Smooth muscle cell (in vitro differentiated cells): Measurements from ENCODE around the gene CCBE1. TPM values are rescaled to one million over a fixed set of nuclear protein-coding genes. Genes with fewer than 3 reads are reported as not detected.

ENCODE experiments used
- DNase-seq: peaks from one replicate; lab custom pipeline; 2025; ENCODE audit not compliant: unreplicated experiment; lab: John Stamatoyannopoulos, UW
- H2AFZ ChIP-seq: fragments of 200-600 bp; sonication (generic); 2 replicates; pipeline ENCODE4 v1.6.0; 2016; ENCODE audit warnings: antibody characterized with exemption, low read depth, mild to moderate bottlenecking
- H3F3A ChIP-seq: fragments of 200-600 bp; sonication (generic); 2 replicates; pipeline ENCODE4 v1.6.0; 2017; ENCODE audit warnings: antibody characterized with exemption, low read depth
- H3K27ac ChIP-seq: fragments of 200-600 bp; sonication (generic); 2 replicates; pipeline ENCODE4 v1.5.1; 2016; ENCODE audit warnings: low read depth, mild to moderate bottlenecking
- H3K27me3 ChIP-seq: fragments of 200-600 bp; sonication (generic); 2 replicates; pipeline ENCODE4 v1.6.1; 2016; ENCODE audit warnings: low read depth, mild to moderate bottlenecking
- H3K36me3 ChIP-seq: fragments of 200-600 bp; sonication (generic); 2 replicates; pipeline ENCODE4 v1.5.1; 2016; ENCODE audit warnings: low read depth
- H3K4me1 ChIP-seq: fragments of 200-600 bp; sonication (generic); 2 replicates; pipeline ENCODE4 v1.5.1; 2016; ENCODE audit warnings: low read depth
- H3K4me2 ChIP-seq: fragments of 200-600 bp; sonication (generic); 2 replicates; pipeline ENCODE4 v1.6.0; 2016; ENCODE audit warnings: mild to moderate bottlenecking
- H3K4me3 ChIP-seq: fragments of 200-600 bp; sonication (generic); 2 replicates; pipeline ENCODE4 v1.5.1; 2016; ENCODE audit warnings: mild to moderate bottlenecking
- H3K79me2 ChIP-seq: fragments of 200-600 bp; sonication (generic); 2 replicates; pipeline ENCODE4 v1.6.0; 2016; ENCODE audit warnings: low read depth, mild to moderate bottlenecking
- H3K9ac ChIP-seq: fragments of 200-600 bp; sonication (generic); 2 replicates; pipeline ENCODE4 v1.6.0; 2016; ENCODE audit warnings: low read depth
- H3K9me3 ChIP-seq: fragments of 200-600 bp; sonication (generic); replicated peaks from 2 replicates; pipeline ENCODE4 v1.5.1; 2016; ENCODE audit warnings: low read depth
- H4K20me1 ChIP-seq: fragments of 200-600 bp; sonication (generic); 2 replicates; pipeline ENCODE4 v1.6.0; 2016; ENCODE audit warnings: low read depth
- WGBS: methylation state at CpG from one replicate; pipeline ENCODE4 v1.1.7; 2016; ENCODE audit warnings: low lambda C conversion rate; 5-methylcytosine and 5-hydroxymethylcytosine counted together
- polyA plus RNA-seq: library from polyadenylated mRNA; unstranded; fragments of >200 nt; fragmentation: Nextera tagmentation; extraction: Ambion mirVana; gene quantifications from 2 replicates; pipeline ENCODE4 v1.2.1, GENCODE V29; 2016
- total RNA-seq: library from RNA; depleted of rRNA; stranded (reverse); fragments of >200 nt; gene quantifications from 2 replicates; pipeline ENCODE4 v1.2.3, GENCODE V29; 2014
- TF ChIP-seq, protein P1 (sequence below): fragments of 200-600 bp; sonication (generic); IDR thresholded peaks from 2 replicates; pipeline ENCODE4 v1.5.1; 2017; ENCODE audit warnings: borderline replicate concordance, mild to moderate bottlenecking, antibody characterized with exemption; ENCODE audit not compliant: insufficient read depth, poor library complexity, severe bottlenecking

CCBE1 gene
- total and polyA plus RNA-seq, 2 experiments from 2014 or later = 3.1 TPM; not detected in 1

GRCh38 chr18:59718464-59719157, 21.4 kb upstream of the CCBE1 start:
- Histone ChIP-seq H2AFZ (no peak overlapping the region), H4K20me1 (no peaks in the 10 kb centered on the region), H3K4me3 (no peak overlapping the region), H3K27me3 (no peaks in the 10 kb centered on the region), H3F3A (peaks cover 6% of the 10 kb centered on the region), H3K9ac (no peak overlapping the region), H3K9me3 (no peaks in the 10 kb centered on the region), H3K4me1 (peaks cover 7% of the 10 kb centered on the region), H3K36me3 (no peaks in the 10 kb centered on the region), H3K27ac (no peak overlapping the region), H3K4me2 (peak overlapping the region; percentile 15), H3K79me2 (no peaks in the 10 kb centered on the region)
- 42% methylated on average over 7 of the region's 7 CpGs for WGBS
- no peak for DNase-seq
- TF ChIP-seq, protein P1, sequence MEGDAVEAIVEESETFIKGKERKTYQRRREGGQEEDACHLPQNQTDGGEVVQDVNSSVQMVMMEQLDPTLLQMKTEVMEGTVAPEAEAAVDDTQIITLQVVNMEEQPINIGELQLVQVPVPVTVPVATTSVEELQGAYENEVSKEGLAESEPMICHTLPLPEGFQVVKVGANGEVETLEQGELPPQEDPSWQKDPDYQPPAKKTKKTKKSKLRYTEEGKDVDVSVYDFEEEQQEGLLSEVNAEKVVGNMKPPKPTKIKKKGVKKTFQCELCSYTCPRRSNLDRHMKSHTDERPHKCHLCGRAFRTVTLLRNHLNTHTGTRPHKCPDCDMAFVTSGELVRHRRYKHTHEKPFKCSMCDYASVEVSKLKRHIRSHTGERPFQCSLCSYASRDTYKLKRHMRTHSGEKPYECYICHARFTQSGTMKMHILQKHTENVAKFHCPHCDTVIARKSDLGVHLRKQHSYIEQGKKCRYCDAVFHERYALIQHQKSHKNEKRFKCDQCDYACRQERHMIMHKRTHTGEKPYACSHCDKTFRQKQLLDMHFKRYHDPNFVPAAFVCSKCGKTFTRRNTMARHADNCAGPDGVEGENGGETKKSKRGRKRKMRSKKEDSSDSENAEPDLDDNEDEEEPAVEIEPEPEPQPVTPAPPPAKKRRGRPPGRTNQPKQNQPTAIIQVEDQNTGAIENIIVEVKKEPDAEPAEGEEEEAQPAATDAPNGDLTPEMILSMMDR = no peak

- WGBS = 51% methylated on average over 3 of the region's 3 CpGs
- Histone ChIP-seq H3K36me3 (no peaks in the 10 kb centered on the region), H2AFZ (no peak overlapping the region), H3K9ac (no peak overlapping the region), H3K79me2 (no peaks in the 10 kb centered on the region), H3K9me3 (no peaks in the 10 kb centered on the region), H3K27ac (no peak overlapping the region), H3K4me1 (peaks cover 7% of the 10 kb centered on the region), H3F3A (peaks cover 6% of the 10 kb centered on the region), H3K27me3 (no peaks in the 10 kb centered on the region), H3K4me2 (no peak overlapping the region), H4K20me1 (no peaks in the 10 kb centered on the region), H3K4me3 (no peak overlapping the region)
- no peak for DNase-seq
- TF ChIP-seq, protein P1 = no peak
Measured at GRCh38 chr18:59718108-59718463, 20.9 kb upstream of the CCBE1 start.

DNA sequence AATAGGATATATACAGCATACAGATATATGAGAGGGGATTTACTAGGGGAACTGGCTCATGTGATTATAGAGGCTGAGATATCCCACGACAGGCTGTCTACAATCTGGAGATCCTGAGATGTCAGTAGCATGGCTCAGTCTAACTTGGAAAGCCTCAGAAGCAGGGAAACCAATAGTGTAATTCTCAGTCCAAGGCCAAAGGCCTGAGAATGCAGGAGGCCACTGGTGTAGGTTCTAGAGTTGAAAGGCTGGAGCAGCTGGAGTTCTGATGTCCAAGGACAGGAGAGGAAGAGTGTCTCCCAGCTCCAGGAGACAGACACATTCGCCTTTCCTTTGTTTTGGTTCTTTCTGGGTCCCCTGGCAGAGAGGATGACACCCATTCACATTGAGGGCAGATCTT, 20.1 kb upstream of the CCBE1 start:
- no peak overlapping the region for H3K9ac ChIP-seq

More for the DNA sequence above, 20.1 kb upstream of the CCBE1 start:
- Histone ChIP-seq H3K27me3 (no peaks in the 10 kb centered on the region), H2AFZ (no peak overlapping the region), H3F3A (peaks cover 6% of the 10 kb centered on the region), H3K4me3 (no peak overlapping the region), H3K9me3 (no peaks in the 10 kb centered on the region), H3K4me2 (no peak overlapping the region), H3K79me2 (no peaks in the 10 kb centered on the region), H3K4me1 (peaks cover 7% of the 10 kb centered on the region), H4K20me1 (no peaks in the 10 kb centered on the region), H3K36me3 (no peaks in the 10 kb centered on the region), H3K27ac (no peak overlapping the region)
- TF ChIP-seq, protein P1 = no peak
- no peak for DNase-seq
- 85% methylated on average over 2 of the region's 2 CpGs for WGBS
